GM23338 (cell line): Measurements from ENCODE around the gene CPA1. TPM values are rescaled to one million over a fixed set of nuclear protein-coding genes. Genes with fewer than 3 reads are reported as not detected.

Source experiments
- ATAC-seq: fragments of 200-7000 bp; cut with Tn5 transposase; 3 replicates; pipeline ENCODE4 v1.9.1; 2020
- DNase-seq: peaks from one replicate; pipeline ENCODE4 v3.0.0-alpha.2; 2015; ENCODE audit warnings: low spot score
- H2AFZ ChIP-seq: fragments of 200-600 bp; sonication (generic); 2 replicates; pipeline ENCODE4 v1.8.0; 2016; ENCODE audit warnings: antibody characterized with exemption, mild to moderate bottlenecking, moderate library complexity
- H3F3A ChIP-seq: fragments of 200-600 bp; sonication (generic); replicated peaks from 2 replicates; pipeline ENCODE4 v1.8.0; 2017; ENCODE audit warnings: antibody characterized with exemption, mixed run types, low read depth
- H3K27ac ChIP-seq: fragments of 200-600 bp; sonication (generic); 2 replicates; pipeline ENCODE4 v1.6.1; 2016; ENCODE audit warnings: low read depth
- H3K27me3 ChIP-seq: fragments of 200-600 bp; sonication (generic); 2 replicates; pipeline ENCODE4 v1.8.0; 2016; ENCODE audit warnings: mild to moderate bottlenecking, mixed run types, moderate library complexity; ENCODE audit not compliant: insufficient read depth
- H3K36me3 ChIP-seq: fragments of 200-600 bp; sonication (generic); 2 replicates; pipeline ENCODE4 v1.8.0; 2016; ENCODE audit warnings: mild to moderate bottlenecking; ENCODE audit not compliant: insufficient read depth
- H3K4me1 ChIP-seq: fragments of 200-600 bp; sonication (generic); 2 replicates; pipeline ENCODE4 v1.8.0; 2016; ENCODE audit warnings: mild to moderate bottlenecking, moderate library complexity; ENCODE audit not compliant: insufficient read depth
- H3K4me2 ChIP-seq: fragments of 200-600 bp; sonication (generic); 2 replicates; pipeline ENCODE4 v1.7.1; 2017; ENCODE audit warnings: mixed run types
- H3K4me3 ChIP-seq: fragments of 200-600 bp; sonication (generic); 2 replicates; pipeline ENCODE4 v1.6.1; 2016; ENCODE audit warnings: mixed run types
- H3K79me2 ChIP-seq: fragments of 200-600 bp; sonication (generic); replicated peaks from 2 replicates; pipeline ENCODE4 v1.8.0; 2017; ENCODE audit warnings: mild to moderate bottlenecking; ENCODE audit not compliant: insufficient read depth
- H3K9me2 ChIP-seq: fragments of 200-600 bp; sonication (generic); 2 replicates; pipeline ENCODE4 v1.8.0; 2017; ENCODE audit not compliant: insufficient read depth
- H4K20me1 ChIP-seq: fragments of 200-600 bp; sonication (generic); replicated peaks from 2 replicates; pipeline ENCODE4 v1.8.0; 2017; ENCODE audit warnings: mild to moderate bottlenecking; ENCODE audit not compliant: insufficient read depth
- H3K27ac Mint-ChIP-seq: 2 replicates; pipeline ENCODE4 v1.8.0; 2020; ENCODE audit warnings: inconsistent platforms, mild to moderate bottlenecking, moderate library complexity, mixed read lengths
- H3K27me3 Mint-ChIP-seq: 3 replicates; pipeline ENCODE4 v1.8.0; 2022; ENCODE audit warnings: low read depth, mild to moderate bottlenecking, moderate library complexity, mixed read lengths, inconsistent platforms; ENCODE audit not compliant: insufficient read depth, poor library complexity
- H3K36me3 Mint-ChIP-seq: 3 replicates; pipeline ENCODE4 v1.8.0; 2021; ENCODE audit warnings: low read depth, mild to moderate bottlenecking, inconsistent platforms, moderate library complexity, mixed read lengths
- H3K4me1 Mint-ChIP-seq: 3 replicates; pipeline ENCODE4 v1.8.0; 2020; ENCODE audit warnings: mild to moderate bottlenecking, inconsistent platforms, mixed read lengths
- H3K4me3 Mint-ChIP-seq: 3 replicates; pipeline ENCODE4 v1.8.0; 2021; ENCODE audit warnings: moderate library complexity, mild to moderate bottlenecking, inconsistent platforms, mixed read lengths
- H3K9me3 Mint-ChIP-seq: 3 replicates; pipeline ENCODE4 v1.8.0; 2020; ENCODE audit warnings: moderate library complexity, mild to moderate bottlenecking, inconsistent platforms, mixed read lengths
- CREB1 ChIP-seq: fragments of 250-450 bp; sonication (Bioruptor Pico); IDR thresholded peaks from 2 replicates; pipeline ENCODE4 v1.5.0; 2020; ENCODE audit warnings: low read depth, mild to moderate bottlenecking, moderate library complexity
- CTCF ChIP-seq, 2 experiments: fragments of 200-600 bp in 1 of 2; sonication (generic) in 1 of 2; conservative IDR thresholded peaks; 2 replicates each; pipeline versions ENCODE4 v1.5.1 to v1.6.1; 2016 to 2017; ENCODE audit warnings: antibody characterized with exemption in 2 of 2, low read depth in 2 of 2, mild to moderate bottlenecking in 2 of 2, moderate library complexity in 1 of 2
- EZH2 ChIP-seq: fragments of 200-600 bp; sonication (generic); IDR thresholded peaks from one replicate; pipeline ENCODE4 v1.8.0; 2017; ENCODE audit warnings: antibody characterized with exemption, mild to moderate bottlenecking, low read depth; ENCODE audit not compliant: unreplicated experiment
- EZH2phosphoT487 ChIP-seq: fragments of 200-600 bp; sonication (generic); IDR thresholded peaks from one replicate; pipeline ENCODE4 v1.8.1; 2018; ENCODE audit warnings: antibody characterized with exemption; ENCODE audit not compliant: unreplicated experiment
- JUNB ChIP-seq: IDR thresholded peaks from one replicate; pipeline ENCODE4 v1.6.1; 2016; ENCODE audit warnings: antibody characterized with exemption; ENCODE audit not compliant: unreplicated experiment
- NANOG ChIP-seq: IDR thresholded peaks from 2 replicates; pipeline ENCODE4 v1.6.1; 2016; ENCODE audit warnings: antibody characterized with exemption, borderline replicate concordance
- POLR2AphosphoS5 ChIP-seq: IDR thresholded peaks from 2 replicates; pipeline ENCODE4 v1.6.1; 2016; ENCODE audit warnings: antibody characterized with exemption, low read depth
- REST ChIP-seq: IDR thresholded peaks from one replicate; pipeline ENCODE4 v1.6.1; 2018; ENCODE audit warnings: antibody characterized with exemption; ENCODE audit not compliant: unreplicated experiment
- STAT1 ChIP-seq: IDR thresholded peaks from one replicate; pipeline ENCODE4 v1.6.1; 2016; ENCODE audit warnings: antibody characterized with exemption; ENCODE audit not compliant: unreplicated experiment
- ZNF114 ChIP-seq: fragments of 250-450 bp; sonication (Bioruptor Pico); IDR thresholded peaks from 2 replicates; pipeline ENCODE4 v1.5.0; 2020; ENCODE audit warnings: mild to moderate bottlenecking, moderate library complexity
- ZNF331 ChIP-seq: fragments of 250-450 bp; sonication (Bioruptor Pico); IDR thresholded peaks from 2 replicates; pipeline ENCODE4 v1.5.0; 2020; ENCODE audit warnings: low read depth, mild to moderate bottlenecking, moderate library complexity
- ZNF462 ChIP-seq: fragments of 250-450 bp; sonication (Bioruptor Pico); IDR thresholded peaks from 2 replicates; pipeline ENCODE4 v1.5.0; 2020; ENCODE audit warnings: mild to moderate bottlenecking, moderate library complexity
- polyA plus RNA-seq: library from polyadenylated mRNA; unstranded; fragments of >200 nt; fragmentation: Nextera tagmentation; extraction: Ambion mirVana; gene quantifications from 2 replicates; pipeline ENCODE4 v1.2.1, GENCODE V29; 2016
- total RNA-seq: library from RNA; depleted of rRNA; stranded (reverse); fragments of >200 nt; shearing (Covaris generic); gene quantifications from 2 replicates; pipeline ENCODE4 v1.2.3, GENCODE V29; 2014
- TF ChIP-seq, protein P1 (sequence below): IDR thresholded peaks from 2 replicates; pipeline ENCODE4 v1.6.1; 2016; ENCODE audit warnings: antibody characterized with exemption

Gene CPA1
- total and polyA plus RNA-seq, 2 experiments from 2014 or later, result not detected

- Histone ChIP-seq H3K27me3 (no peaks in the 10 kb centered on the region), H3K27ac (no peak overlapping the region), H3K79me2 (no peaks in the 10 kb centered on the region), H3F3A (no peaks in the 10 kb centered on the region), H3K9me2 (no peaks in the 10 kb centered on the region; the same call in 1 of the 2 replicates), H4K20me1 (no peaks in the 10 kb centered on the region), H3K36me3 (no peaks in the 10 kb centered on the region), H3K4me3 (no peak overlapping the region), H3K4me1 (peaks cover 19% of the 10 kb centered on the region), H2AFZ (peak overlapping the region; percentile 81), H3K4me2 (peak overlapping the region; percentile 2; the same call in 1 of the 2 replicates)
- H3K27ac Mint-ChIP-seq, result no peak overlapping the region
- H3K36me3 Mint-ChIP-seq, result no peaks in the 10 kb centered on the region; the same call in 2 of the 3 replicates
- peaks cover 21% of the 10 kb centered on the region for H3K27me3 Mint-ChIP-seq
- H3K4me3 Mint-ChIP-seq, result no peak overlapping the region
- no peak for DNase-seq
- TF ChIP-seq ZNF331 (no peak), EZH2phosphoT487 (no peak), CREB1 (CRISPR knock-in tag) (no peak), STAT1 (no peak), ZNF114 (no peak), POLR2AphosphoS5 (no peak), NANOG (no peak), CTCF (conservative IDR thresholded peaks at IDR 0.05; ENCODE audit: low read depth in 2 of 2) (no peak), REST (no peak), EZH2 (no peak), JUNB (no peak), ZNF462 (CRISPR knock-in tag) (no peak)
- TF ChIP-seq, protein P1, sequence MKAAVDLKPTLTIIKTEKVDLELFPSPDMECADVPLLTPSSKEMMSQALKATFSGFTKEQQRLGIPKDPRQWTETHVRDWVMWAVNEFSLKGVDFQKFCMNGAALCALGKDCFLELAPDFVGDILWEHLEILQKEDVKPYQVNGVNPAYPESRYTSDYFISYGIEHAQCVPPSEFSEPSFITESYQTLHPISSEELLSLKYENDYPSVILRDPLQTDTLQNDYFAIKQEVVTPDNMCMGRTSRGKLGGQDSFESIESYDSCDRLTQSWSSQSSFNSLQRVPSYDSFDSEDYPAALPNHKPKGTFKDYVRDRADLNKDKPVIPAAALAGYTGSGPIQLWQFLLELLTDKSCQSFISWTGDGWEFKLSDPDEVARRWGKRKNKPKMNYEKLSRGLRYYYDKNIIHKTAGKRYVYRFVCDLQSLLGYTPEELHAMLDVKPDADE, result no peak
- H3K4me1 Mint-ChIP-seq, result peaks cover 37% of the 10 kb centered on the region
- peak; percentile 32 for ATAC-seq
- H3K9me3 Mint-ChIP-seq, result 0 out of 3 replicates have a peak, but pooled peaks cover 3% of the 10 kb centered on the region
Measured at GRCh38 chr7:130350945-130351790, 29.1 kb upstream of the CPA1 start.
